IMR-90 (cell line): ENCODE measurements around the gene MYDGF. TPM values are rescaled to one million over a fixed set of nuclear protein-coding genes. Genes with fewer than 3 reads are reported as not detected.

ENCODE experiments used
- ATAC-seq: fragments of 200-7000 bp; cut with Tn5 transposase; 2 replicates; pipeline ENCODE4 v1.9.1; 2020; ENCODE audit warnings: low read depth, mild to moderate bottlenecking, moderate library complexity
- BruUV-seq: library from RNA; stranded (reverse); fragments of 400-500 nt; replicated peaks from 2 replicates; lab custom pipeline; 2021; lab: Mats Ljungman, UMichigan
- CTCF ChIA-PET: fragments of 300-600 bp; formaldehyde crosslinking; extraction: SDS; loops from one replicate; lab custom pipeline; 2021; ENCODE audit warnings: antibody characterized with exemption; lab: Yijun Ruan, JAX
- POLR2A ChIA-PET: fragments of 300-600 bp; sonication (Branson Sonifier 250); formaldehyde crosslinking; loops from one replicate; lab custom pipeline; 2022; ENCODE audit warnings: antibody characterized with exemption; ENCODE audit not compliant: unreplicated experiment; lab: Charles Lee
- DNase-seq: peaks from one replicate; pipeline ENCODE4 v3.0.0; 2013
- H2AFZ ChIP-seq: replicated peaks from 2 replicates; pipeline ENCODE3; 2013; ENCODE audit warnings: low read length, mild to moderate bottlenecking; ENCODE audit not compliant: poor library complexity
- H2AK5ac ChIP-seq: 2 replicates; pipeline ENCODE4 v1.6.1; 2013; ENCODE audit warnings: low read depth, low read length, inconsistent platforms
- H2AK9ac ChIP-seq: replicated peaks from 2 replicates; pipeline ENCODE3; 2013; ENCODE audit warnings: mild to moderate bottlenecking, low read depth, low read length, moderate library complexity; ENCODE audit not compliant: poor library complexity
- H2BK120ac ChIP-seq: 2 replicates; pipeline ENCODE4 v1.6.1; 2013; ENCODE audit warnings: low read depth, low read length, inconsistent platforms
- H2BK15ac ChIP-seq: 3 replicates; pipeline ENCODE4 v1.6.1; 2013; ENCODE audit warnings: low read depth, low read length, inconsistent platforms
- H2BK20ac ChIP-seq: 2 replicates; pipeline ENCODE4 v1.6.1; 2013; ENCODE audit warnings: low read depth, mild to moderate bottlenecking, inconsistent platforms, low read length, moderate library complexity
- H2BK5ac ChIP-seq: 2 replicates; pipeline ENCODE4 v1.6.1; 2013; ENCODE audit warnings: mild to moderate bottlenecking, low read depth, low read length, inconsistent platforms; ENCODE audit not compliant: poor library complexity, severe bottlenecking
- H3K14ac ChIP-seq: replicated peaks from 2 replicates; pipeline ENCODE4 v1.6.1; 2013; ENCODE audit warnings: low read depth, low read length, inconsistent platforms
- H3K18ac ChIP-seq: 2 replicates; pipeline ENCODE4 v1.6.1; 2013; ENCODE audit warnings: low read depth, low read length, control low read depth
- H3K23ac ChIP-seq: 2 replicates; pipeline ENCODE4 v1.6.1; 2013; ENCODE audit warnings: low read depth, low read length, inconsistent platforms
- H3K27ac ChIP-seq: 2 replicates; pipeline ENCODE4 v1.5.1; 2013; ENCODE audit warnings: mild to moderate bottlenecking, control low read depth, low read length; ENCODE audit not compliant: insufficient read depth
- H3K27me3 ChIP-seq: 2 replicates; pipeline ENCODE4 v1.6.1; 2013; ENCODE audit warnings: low read length; ENCODE audit not compliant: control insufficient read depth, insufficient read depth
- H3K36me3 ChIP-seq: 2 replicates; pipeline ENCODE4 v1.6.1; 2013; ENCODE audit warnings: low read length, mixed read lengths; ENCODE audit not compliant: control insufficient read depth, insufficient read depth
- H3K4ac ChIP-seq: 2 replicates; pipeline ENCODE4 v1.6.1; 2013; ENCODE audit warnings: low read depth, low read length, inconsistent platforms
- H3K4me1 ChIP-seq: 2 replicates; pipeline ENCODE4 v1.6.1; 2013; ENCODE audit warnings: low read length, mixed read lengths; ENCODE audit not compliant: control insufficient read depth, insufficient read depth
- H3K4me2 ChIP-seq: 2 replicates; pipeline ENCODE4 v1.6.1; 2013; ENCODE audit warnings: low read depth, mild to moderate bottlenecking, control low read depth, low read length, moderate library complexity
- H3K4me3 ChIP-seq: 2 replicates; pipeline ENCODE4 v1.5.1; 2013; ENCODE audit warnings: low read depth, mild to moderate bottlenecking, control low read depth, low read length, moderate library complexity; ENCODE audit not compliant: insufficient read depth
- H3K56ac ChIP-seq: 2 replicates; pipeline ENCODE4 v1.6.1; 2013; ENCODE audit warnings: low read length, inconsistent platforms; ENCODE audit not compliant: insufficient read depth; ENCODE audit errors: extremely low read depth
- H3K79me1 ChIP-seq, 2 experiments: 2 replicates each; pipeline ENCODE4 v1.6.1; 2013; ENCODE audit warnings: low read length in 2 of 2, inconsistent platforms in 1 of 2, low read depth in 1 of 2
- H3K9ac ChIP-seq: 2 replicates; pipeline ENCODE4 v1.6.1; 2013; ENCODE audit warnings: low read depth, low read length, control low read depth
- H3K9me1 ChIP-seq: 2 replicates; pipeline ENCODE4 v1.6.1; 2013; ENCODE audit warnings: low read length, inconsistent platforms; ENCODE audit not compliant: insufficient read depth
- H3K9me3 ChIP-seq: 2 replicates; pipeline ENCODE4 v1.6.1; 2013; ENCODE audit warnings: low read length; ENCODE audit not compliant: control insufficient read depth, insufficient read depth
- H4K20me1 ChIP-seq: 2 replicates; pipeline ENCODE4 v1.6.1; 2013; ENCODE audit warnings: low read length, inconsistent platforms; ENCODE audit not compliant: insufficient read depth
- H4K5ac ChIP-seq: 2 replicates; pipeline ENCODE4 v1.6.1; 2013; ENCODE audit warnings: mild to moderate bottlenecking, low read depth, low read length, control low read depth
- H4K8ac ChIP-seq, 2 experiments: 2 replicates each; pipeline ENCODE4 v1.6.1; 2013; ENCODE audit warnings: low read depth in 2 of 2, low read length in 2 of 2, control low read depth in 1 of 2, inconsistent platforms in 1 of 2
- H4K91ac ChIP-seq: 2 replicates; pipeline ENCODE4 v1.6.1; 2013; ENCODE audit warnings: low read depth, low read length, inconsistent platforms; ENCODE audit not compliant: insufficient read depth
- BHLHE40 ChIP-seq: fragments of 150-350 bp; IDR thresholded peaks from 2 replicates; pipeline ENCODE4 v1.6.1; 2016; ENCODE audit warnings: mild to moderate bottlenecking, low read depth, low read length
- CEBPB ChIP-seq: IDR thresholded peaks from 2 replicates; pipeline ENCODE4 v1.6.1; 2012; ENCODE audit warnings: low read depth, low read length, improper control_type of control experiment
- MAFK ChIP-seq: IDR thresholded peaks from 2 replicates; pipeline ENCODE4 v1.6.1; 2012; ENCODE audit warnings: low read depth, low read length, improper control_type of control experiment
- MAZ ChIP-seq: IDR thresholded peaks from 2 replicates; pipeline ENCODE4 v1.6.1; 2012; ENCODE audit warnings: low read depth, mild to moderate bottlenecking, low read length, improper control_type of control experiment, moderate library complexity, borderline replicate concordance
- MXI1 ChIP-seq: IDR thresholded peaks from 2 replicates; pipeline ENCODE4 v1.6.1; 2012; ENCODE audit warnings: low read depth, mild to moderate bottlenecking, low read length, moderate library complexity, borderline replicate concordance
- NFE2L2 ChIP-seq: fragments of 150-350 bp; IDR thresholded peaks from 2 replicates; pipeline ENCODE4 v1.6.1; 2016; ENCODE audit warnings: low read depth, mild to moderate bottlenecking, low read length
- POLR2A ChIP-seq: IDR thresholded peaks from 2 replicates; pipeline ENCODE4 v1.6.1; 2012; ENCODE audit warnings: mild to moderate bottlenecking, low read depth, low read length
- RAD21 ChIP-seq: IDR thresholded peaks from 2 replicates; pipeline ENCODE4 v1.6.1; 2012; ENCODE audit warnings: low read length, improper control_type of control experiment
- RFX5 ChIP-seq: IDR thresholded peaks from 2 replicates; pipeline ENCODE4 v1.8.0; 2012; ENCODE audit warnings: low read depth, mild to moderate bottlenecking, low read length, moderate library complexity
- SMC3 ChIP-seq: fragments of 150-350 bp; IDR thresholded peaks from 2 replicates; pipeline ENCODE4 v1.6.1; 2016; ENCODE audit warnings: low read depth, mild to moderate bottlenecking, antibody characterized with exemption, low read length, moderate library complexity
- WGBS, 2 experiments: methylation state at CpG; one replicate each; pipeline versions ENCODE4 v1.1.5 to v1.1.7; 2013; ENCODE audit warnings: missing lambda C conversion rate in 2 of 2; ENCODE audit not compliant: insufficient read length in 1 of 2; ENCODE audit errors: extremely low coverage in 2 of 2; 5-methylcytosine and 5-hydroxymethylcytosine counted together
- dilution Hi-C: fragments of 300-500 bp; cut with HindIII; formaldehyde crosslinking; loops from one replicate; pipeline ENCODE4 v1.14.3; 2018; ENCODE audit warnings: low sequenced_read_pairs; ENCODE audit not compliant: unreplicated experiment
- in situ Hi-C: fragments of 300-500 bp; cut with MboI; formaldehyde crosslinking; loops from 3 replicates; pipeline ENCODE4 v1.14.3; 2019; ENCODE audit warnings: low sequenced_read_pairs, inconsistent platforms, mixed read lengths
- intact Hi-C: fragments of 100-400 bp; cut with micrococcal nuclease; formaldehyde crosslinking; loops from 2 replicates; pipeline ENCODE4 v1.10.0; 2022
- polyA plus RNA-seq, 3 experiments: library from polyadenylated mRNA; depleted of rRNA; stranded (reverse); fragments of >200 nt; gene quantifications; 2 replicates each; pipeline ENCODE4 v1.2.3, GENCODE V29; 2012; ENCODE audit warnings: low replicate concordance in 1 of 3
- total RNA-seq: library from RNA; depleted of rRNA; stranded (reverse); fragments of >200 nt; gene quantifications from 2 replicates; pipeline ENCODE4 v1.2.3, GENCODE V29; 2012
- TF ChIP-seq, protein P1 (sequence below): fragments of 150-350 bp; IDR thresholded peaks from 2 replicates; pipeline ENCODE4 v1.6.1; 2017; ENCODE audit warnings: mild to moderate bottlenecking, antibody characterized with exemption, low read length, low read depth
- TF ChIP-seq, protein P2 (sequence below): fragments of 150-350 bp; IDR thresholded peaks from 2 replicates; pipeline ENCODE4 v1.6.1; 2016; ENCODE audit warnings: low read depth, mild to moderate bottlenecking, low read length, moderate library complexity, borderline replicate concordance
- TF ChIP-seq, protein P3 (sequence below): conservative IDR thresholded peaks from 2 replicates; pipeline ENCODE4 v1.5.1; 2012; ENCODE audit warnings: mild to moderate bottlenecking, low read depth, low read length, improper control_type of control experiment

The MYDGF gene
- total and polyA plus RNA-seq, 2 of the 4 experiments (the other 2 are of a cell fraction), result 203 to 310 TPM

DNA sequence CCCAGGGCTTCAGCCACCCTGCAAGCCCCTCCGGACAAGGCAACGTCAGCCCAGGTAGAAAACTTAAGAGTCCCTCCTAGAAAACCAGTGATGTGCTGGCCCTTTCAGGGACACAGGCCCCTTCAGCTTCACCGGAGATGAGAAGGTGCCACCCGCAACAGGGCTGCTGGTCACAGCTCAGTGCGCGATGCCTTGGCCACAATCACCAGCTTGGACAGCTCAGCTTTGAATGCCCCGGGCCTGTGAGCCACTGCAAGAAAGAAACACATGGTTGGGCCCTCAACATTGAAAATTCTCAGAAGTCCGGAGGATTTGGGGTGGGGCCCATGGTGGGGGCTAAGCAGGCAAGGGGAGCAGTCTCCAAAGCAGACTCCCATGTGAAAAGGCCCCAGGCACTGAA lies 12.3 kb downstream of the MYDGF start:
- dilution Hi-C loops (no loop called here), in situ Hi-C loops (no loop called here), intact Hi-C loops (no loop called here)
- H3K4me1 ChIP-seq, result no peaks in the 10 kb centered on the region
- TF ChIP-seq SMC3 (no peak), RAD21 (no peak), POLR2A (no peak), BHLHE40 (no peak), MXI1 (no peak), MAZ (no peak), RFX5 (no peak), CEBPB (no peak), MAFK (no peak), NFE2L2 (no peak)
- TF ChIP-seq, protein P1, sequence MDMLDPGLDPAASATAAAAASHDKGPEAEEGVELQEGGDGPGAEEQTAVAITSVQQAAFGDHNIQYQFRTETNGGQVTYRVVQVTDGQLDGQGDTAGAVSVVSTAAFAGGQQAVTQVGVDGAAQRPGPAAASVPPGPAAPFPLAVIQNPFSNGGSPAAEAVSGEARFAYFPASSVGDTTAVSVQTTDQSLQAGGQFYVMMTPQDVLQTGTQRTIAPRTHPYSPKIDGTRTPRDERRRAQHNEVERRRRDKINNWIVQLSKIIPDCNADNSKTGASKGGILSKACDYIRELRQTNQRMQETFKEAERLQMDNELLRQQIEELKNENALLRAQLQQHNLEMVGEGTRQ, result no peak
- TF ChIP-seq, protein P2, sequence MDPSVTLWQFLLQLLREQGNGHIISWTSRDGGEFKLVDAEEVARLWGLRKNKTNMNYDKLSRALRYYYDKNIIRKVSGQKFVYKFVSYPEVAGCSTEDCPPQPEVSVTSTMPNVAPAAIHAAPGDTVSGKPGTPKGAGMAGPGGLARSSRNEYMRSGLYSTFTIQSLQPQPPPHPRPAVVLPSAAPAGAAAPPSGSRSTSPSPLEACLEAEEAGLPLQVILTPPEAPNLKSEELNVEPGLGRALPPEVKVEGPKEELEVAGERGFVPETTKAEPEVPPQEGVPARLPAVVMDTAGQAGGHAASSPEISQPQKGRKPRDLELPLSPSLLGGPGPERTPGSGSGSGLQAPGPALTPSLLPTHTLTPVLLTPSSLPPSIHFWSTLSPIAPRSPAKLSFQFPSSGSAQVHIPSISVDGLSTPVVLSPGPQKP, result no peak
- TF ChIP-seq, protein P3, sequence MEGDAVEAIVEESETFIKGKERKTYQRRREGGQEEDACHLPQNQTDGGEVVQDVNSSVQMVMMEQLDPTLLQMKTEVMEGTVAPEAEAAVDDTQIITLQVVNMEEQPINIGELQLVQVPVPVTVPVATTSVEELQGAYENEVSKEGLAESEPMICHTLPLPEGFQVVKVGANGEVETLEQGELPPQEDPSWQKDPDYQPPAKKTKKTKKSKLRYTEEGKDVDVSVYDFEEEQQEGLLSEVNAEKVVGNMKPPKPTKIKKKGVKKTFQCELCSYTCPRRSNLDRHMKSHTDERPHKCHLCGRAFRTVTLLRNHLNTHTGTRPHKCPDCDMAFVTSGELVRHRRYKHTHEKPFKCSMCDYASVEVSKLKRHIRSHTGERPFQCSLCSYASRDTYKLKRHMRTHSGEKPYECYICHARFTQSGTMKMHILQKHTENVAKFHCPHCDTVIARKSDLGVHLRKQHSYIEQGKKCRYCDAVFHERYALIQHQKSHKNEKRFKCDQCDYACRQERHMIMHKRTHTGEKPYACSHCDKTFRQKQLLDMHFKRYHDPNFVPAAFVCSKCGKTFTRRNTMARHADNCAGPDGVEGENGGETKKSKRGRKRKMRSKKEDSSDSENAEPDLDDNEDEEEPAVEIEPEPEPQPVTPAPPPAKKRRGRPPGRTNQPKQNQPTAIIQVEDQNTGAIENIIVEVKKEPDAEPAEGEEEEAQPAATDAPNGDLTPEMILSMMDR, result no peak
- no peak overlapping the region for H3K27ac ChIP-seq
- H3K79me1 ChIP-seq, result peaks cover 3 to 33% of the 10 kb centered on the region in 2 experiments; a peak in 2 of 4 replicates
- peaks cover 35% of the 10 kb centered on the region for H4K20me1 ChIP-seq
- no peaks in the 10 kb centered on the region; the same call in 1 of the 2 replicates for H3K9me3 ChIP-seq
- no peak overlapping the region for H2BK120ac ChIP-seq
- no peak overlapping the region for H3K9ac ChIP-seq
- DNase-seq (no peak), ATAC-seq (no peak)
- no peak overlapping the region for H4K5ac ChIP-seq
- no peaks in the 10 kb centered on the region for H3K9me1 ChIP-seq
- 97% methylated on average over 5 of the region's 8 CpGs; no CpG with 5 or more reads in 1 of the 2 experiments for WGBS, 2 experiments
- H3K36me3 ChIP-seq, result peaks cover 61% of the 10 kb centered on the region
- TSS peak; percentile 89 for BruUV-seq
- no peak overlapping the region for H2AK9ac ChIP-seq
- H3K56ac ChIP-seq, result no peak overlapping the region
- H3K14ac ChIP-seq, result no peak overlapping the region
- H3K4ac ChIP-seq, result no peak overlapping the region
- CTCF ChIA-PET, result no interaction called here
- no peak overlapping the region for H4K8ac ChIP-seq
- H3K18ac ChIP-seq, result no peak overlapping the region
- no peaks in the 10 kb centered on the region for H3K27me3 ChIP-seq
- no peak overlapping the region for H2BK15ac ChIP-seq
- H3K4me2 ChIP-seq, result no peak overlapping the region
- no peak overlapping the region for H4K91ac ChIP-seq
- H2AFZ ChIP-seq, result no peak overlapping the region
- no peak overlapping the region for H3K4me3 ChIP-seq
- no peak overlapping the region for H2BK20ac ChIP-seq
- H3K23ac ChIP-seq, result no peak overlapping the region
- H2BK5ac ChIP-seq, result no peak overlapping the region
- POLR2A ChIA-PET, result no interaction called here
- H2AK5ac ChIP-seq, result no peak overlapping the region
